Amniotic stem cell (primary cell): ENCODE results near the gene ICOS.
"Not testable (repeated sequence)": the region's sequence is repeated elsewhere in the genome, so short reads cannot be mapped to it uniquely, and the experiment has no call there.

Source experiments
- DNase-seq: peaks from one replicate; lab custom pipeline; 2025; lab: John Stamatoyannopoulos, UW

Gene ICOS

GRCh38 chr2:203975912-203976311 lies 39.3 kb downstream of the ICOS start:
- DNase-seq, result no peak

- no peak for DNase-seq
These were observed 45.7 kb downstream of the ICOS start for GRCh38 chr2:203982276-203982675.

- DNase-seq, result no peak
These were observed 46.6 kb downstream of the ICOS start for GRCh38 chr2:203983064-203983715.

GRCh38 chr2:203985978-203986377 lies 49.4 kb downstream of the ICOS start:
- not testable (repeated sequence) for DNase-seq

GRCh38 chr2:203987959-203988358 lies 51.4 kb downstream of the ICOS start:
- no peak for DNase-seq

GRCh38 chr2:203988500-203989260 lies 52.1 kb downstream of the ICOS start:
- no peak for DNase-seq

GRCh38 chr2:203989521-203989920 lies 53.0 kb downstream of the ICOS start:
- DNase-seq, result no peak

- DNase-seq, result no peak
These were observed 55.9 kb downstream of the ICOS start for GRCh38 chr2:203992509-203992908.

GRCh38 chr2:203993011-203993410 lies 56.4 kb downstream of the ICOS start:
- no peak for DNase-seq

- no peak for DNase-seq
These were observed 57.0 kb downstream of the ICOS start for GRCh38 chr2:203993560-203993959.

- no peak for DNase-seq
These were observed 58.2 kb downstream of the ICOS start for GRCh38 chr2:203994735-203995134.

- DNase-seq, result no peak
These were observed 60.1 kb downstream of the ICOS start for GRCh38 chr2:203996692-203997091.

GRCh38 chr2:203997481-203997880 lies 60.9 kb downstream of the ICOS start:
- no peak for DNase-seq

- no peak for DNase-seq
These were observed 61.6 kb downstream of the ICOS start for GRCh38 chr2:203997980-203998809.

GRCh38 chr2:203999835-204000234 lies 63.3 kb downstream of the ICOS start:
- no peak for DNase-seq

- no peak for DNase-seq
These were observed 63.9 kb downstream of the ICOS start for GRCh38 chr2:204000446-204000845.

GRCh38 chr2:204003276-204003990 lies 66.9 kb downstream of the ICOS start:
- no peak for DNase-seq

GRCh38 chr2:204004912-204005311 lies 68.3 kb downstream of the ICOS start:
- DNase-seq, result no peak

- DNase-seq, result no peak
These were observed 69.6 kb downstream of the ICOS start for GRCh38 chr2:204005940-204006721.

- no peak for DNase-seq
These were observed 71.8 kb downstream of the ICOS start for GRCh38 chr2:204008352-204008751.
